HEK293 (cell line): ENCODE data around the gene CLTCL1.

ENCODE experiments used
- CTCF ChIA-PET: fragments of 350-600 bp; formaldehyde crosslinking; extraction: SDS; loops from one replicate; lab custom pipeline; 2021; ENCODE audit warnings: antibody characterized with exemption; lab: Yijun Ruan, JAX
- POLR2A ChIA-PET: fragments of 300-600 bp; formaldehyde crosslinking; extraction: SDS; loops from one replicate; lab custom pipeline; 2020; ENCODE audit warnings: antibody characterized with exemption, inconsistent platforms; lab: Yijun Ruan, JAX
- H3K27ac ChIP-seq: fragments of 200-500 bp; sonication (Bioruptor generic); 2 replicates; pipeline ENCODE4 v1.5.1; 2014; ENCODE audit warnings: low read depth, low read length, control low read depth, inconsistent platforms; ENCODE audit errors: extremely low read depth
- H3K36me3 ChIP-seq, 2 experiments: fragments of 200-500 bp in 1 of 2; sonication (Bioruptor generic) in 1 of 2; 1 replicate in 1 of 2; 2 replicates in 1 of 2; pipeline ENCODE4 v1.5.1; 2014 to 2017; ENCODE audit warnings: inconsistent platforms in 2 of 2, low read length in 2 of 2; ENCODE audit not compliant: control insufficient read depth in 2 of 2, insufficient read depth in 1 of 2
- H3K4me1 ChIP-seq: fragments of 200-500 bp; sonication (Bioruptor generic); 2 replicates; pipeline ENCODE4 v1.5.1; 2014; ENCODE audit warnings: mild to moderate bottlenecking, low read length, inconsistent platforms; ENCODE audit not compliant: control insufficient read depth, insufficient read depth
- H3K4me3 ChIP-seq: 2 replicates; pipeline ENCODE4 v1.5.1; 2011; ENCODE audit warnings: low read depth, mild to moderate bottlenecking, control low read depth, low read length, moderate library complexity
- H3K9me3 ChIP-seq: fragments of 200-500 bp; sonication (Bioruptor generic); 2 replicates; pipeline ENCODE4 v1.5.1; 2014; ENCODE audit warnings: low read depth, low read length, inconsistent platforms; ENCODE audit not compliant: control insufficient read depth, insufficient read depth
- GLI2 ChIP-seq: fragments of 450-650 bp; formaldehyde crosslinking; IDR thresholded peaks from 2 replicates; pipeline ENCODE4; 2017; ENCODE audit warnings: missing biosample characterization, missing genetic modification characterization, low read depth, borderline replicate concordance
- KLF1 ChIP-seq: fragments of 450-650 bp; formaldehyde crosslinking; IDR thresholded peaks from 2 replicates; pipeline ENCODE4 v1.5.1; 2016; ENCODE audit warnings: missing biosample characterization, missing genetic modification characterization
- KLF8 ChIP-seq: fragments of 450-650 bp; formaldehyde crosslinking; IDR thresholded peaks from 2 replicates; pipeline ENCODE4 v1.5.1; 2016; ENCODE audit warnings: missing biosample characterization, missing genetic modification characterization
- MEIS1 ChIP-seq: sonication (generic); formaldehyde crosslinking; IDR thresholded peaks from 2 replicates; pipeline ENCODE4 v1.8.1; 2022; ENCODE audit warnings: missing genetic modification reagents, mild to moderate bottlenecking, borderline replicate concordance
- REPIN1 ChIP-seq: fragments of 450-650 bp; formaldehyde crosslinking; IDR thresholded peaks from 2 replicates; pipeline ENCODE4 v1.5.1; 2017; ENCODE audit warnings: missing biosample characterization, missing genetic modification characterization, low read depth
- SCRT2 ChIP-seq: fragments of 450-650 bp; formaldehyde crosslinking; IDR thresholded peaks from 2 replicates; pipeline ENCODE4 v1.5.1; 2016; ENCODE audit warnings: missing biosample characterization, missing genetic modification characterization
- TRIM28 ChIP-seq: IDR thresholded peaks from 2 replicates; pipeline ENCODE4 v1.6.1; 2011; ENCODE audit warnings: low read length, control low read depth, borderline replicate concordance
- ZBTB48 ChIP-seq: fragments of 450-650 bp; formaldehyde crosslinking; IDR thresholded peaks from 2 replicates; pipeline ENCODE4 v1.5.1; 2016; ENCODE audit warnings: missing biosample characterization, missing genetic modification characterization
- ZNF114 ChIP-seq: fragments of 450-650 bp; formaldehyde crosslinking; IDR thresholded peaks from 2 replicates; pipeline ENCODE4 v1.5.0; 2017; ENCODE audit warnings: missing biosample characterization, missing genetic modification characterization
- ZNF174 ChIP-seq: fragments of 450-650 bp; formaldehyde crosslinking; IDR thresholded peaks from 2 replicates; pipeline ENCODE4 v1.5.0; 2017; ENCODE audit warnings: missing biosample characterization, mild to moderate bottlenecking, missing genetic modification characterization
- ZNF175 ChIP-seq: fragments of 450-650 bp; formaldehyde crosslinking; IDR thresholded peaks from 2 replicates; pipeline ENCODE4 v1.5.1; 2016; ENCODE audit warnings: missing biosample characterization, missing genetic modification characterization
- ZNF23 ChIP-seq: fragments of 450-650 bp; formaldehyde crosslinking; IDR thresholded peaks from 2 replicates; pipeline ENCODE4 v1.5.1; 2016; ENCODE audit warnings: missing biosample characterization, missing genetic modification characterization, borderline replicate concordance
- ZNF239 ChIP-seq: fragments of 450-650 bp; formaldehyde crosslinking; IDR thresholded peaks from 2 replicates; pipeline ENCODE4 v1.5.1; 2016; ENCODE audit warnings: missing biosample characterization, missing genetic modification characterization
- ZNF24 ChIP-seq: fragments of 450-650 bp; formaldehyde crosslinking; IDR thresholded peaks from 2 replicates; pipeline ENCODE4 v1.5.1; 2016; ENCODE audit warnings: missing biosample characterization, missing genetic modification characterization
- ZNF366 ChIP-seq: fragments of 450-650 bp; formaldehyde crosslinking; conservative IDR thresholded peaks from 2 replicates; pipeline ENCODE4 v1.5.1; 2016; ENCODE audit warnings: missing biosample characterization, missing genetic modification characterization
- ZNF544 ChIP-seq: fragments of 450-650 bp; formaldehyde crosslinking; IDR thresholded peaks from 2 replicates; pipeline ENCODE4 v1.5.0; 2017; ENCODE audit warnings: missing biosample characterization, missing genetic modification characterization
- ZNF585B ChIP-seq: fragments of 450-650 bp; formaldehyde crosslinking; IDR thresholded peaks from 2 replicates; pipeline ENCODE4 v1.5.1; 2016; ENCODE audit warnings: missing biosample characterization, missing genetic modification characterization
- ZNF596 ChIP-seq: fragments of 450-650 bp; IDR thresholded peaks from 2 replicates; pipeline ENCODE4 v1.5.0; 2018; ENCODE audit warnings: missing biosample characterization, mild to moderate bottlenecking, missing genetic modification characterization, moderate library complexity
- ZNF629 ChIP-seq: fragments of 450-650 bp; formaldehyde crosslinking; IDR thresholded peaks from 2 replicates; pipeline ENCODE4 v1.5.1; 2017; ENCODE audit warnings: missing biosample characterization, missing genetic modification characterization
- ZNF837 ChIP-seq: fragments of 450-650 bp; formaldehyde crosslinking; IDR thresholded peaks from 2 replicates; pipeline ENCODE4 v1.5.1; 2016; ENCODE audit warnings: missing biosample characterization, missing genetic modification characterization
- TF ChIP-seq, protein P1 (sequence below): fragments of 450-650 bp; formaldehyde crosslinking; IDR thresholded peaks from 2 replicates; pipeline ENCODE4 v1.5.1; 2016; ENCODE audit warnings: missing biosample characterization, missing genetic modification characterization
- TF ChIP-seq, protein P2 (sequence below): fragments of 450-650 bp; formaldehyde crosslinking; IDR thresholded peaks from 2 replicates; pipeline ENCODE4 v1.5.1; 2016; ENCODE audit warnings: missing biosample characterization, missing genetic modification characterization
- TF ChIP-seq, protein P3 (sequence below): IDR thresholded peaks from 2 replicates; pipeline ENCODE4 v1.6.1; 2011; ENCODE audit warnings: mild to moderate bottlenecking, low read depth, low read length, borderline replicate concordance
- TF ChIP-seq, protein P4 (sequence below): fragments of 450-650 bp; formaldehyde crosslinking; IDR thresholded peaks from 2 replicates; pipeline ENCODE4 v1.5.1; 2016; ENCODE audit warnings: missing biosample characterization, missing genetic modification characterization, borderline replicate concordance
- TF ChIP-seq, protein P5 (sequence below): fragments of 450-650 bp; formaldehyde crosslinking; IDR thresholded peaks from 2 replicates; pipeline ENCODE4 v1.5.0; 2017; ENCODE audit warnings: missing biosample characterization, missing genetic modification characterization, borderline replicate concordance

CLTCL1 gene

DNA sequence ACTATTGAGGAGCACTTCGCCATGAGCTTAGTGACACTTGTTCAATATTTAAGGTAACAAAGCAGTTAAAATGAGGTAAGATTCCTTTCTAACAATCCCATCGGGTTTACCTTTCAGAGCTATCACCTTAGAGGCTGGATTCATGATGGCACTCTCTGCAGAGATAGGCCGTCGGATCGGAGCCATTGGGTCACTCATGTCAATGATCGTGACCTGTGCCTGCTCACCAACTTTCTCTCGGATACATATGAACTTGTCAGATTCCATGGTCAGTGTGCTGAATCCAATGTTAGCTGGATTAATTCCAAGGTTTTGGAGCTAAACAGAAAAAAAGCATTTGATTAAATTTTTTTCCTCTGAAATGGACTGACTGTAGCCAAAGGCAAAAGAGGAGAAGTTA lies 16.0 kb downstream of the CLTCL1 start:
- Histone ChIP-seq H3K4me1 (0 out of 2 replicates have a peak, but pooled peaks cover 6% of the 10 kb centered on the region), H3K4me3 (no peak overlapping the region), H3K27ac (no peak overlapping the region), H3K36me3 (no peaks in the 10 kb centered on the region), H3K9me3 (no peaks in the 10 kb centered on the region)
- CTCF ChIA-PET: interaction anchor here (0.9 to 1.6 kb wide), 2 partner anchors 40 to 96 kb away, joined by 3 to 4 read pairs; no protein-coding TSS in a partner anchor
- POLR2A ChIA-PET: interaction anchor here (1.0 kb wide), 1 partner anchor 10 kb away, joined by 3 read pairs; no protein-coding TSS in a partner anchor
- no peak for TF ChIP-seq ZNF585B (tag by site-specific recombination)
- TF ChIP-seq SCRT2 (tag by site-specific recombination): no peak
- TF ChIP-seq ZBTB48 (tag by site-specific recombination): no peak
- TF ChIP-seq ZNF629: no peak
- TF ChIP-seq, protein P1, sequence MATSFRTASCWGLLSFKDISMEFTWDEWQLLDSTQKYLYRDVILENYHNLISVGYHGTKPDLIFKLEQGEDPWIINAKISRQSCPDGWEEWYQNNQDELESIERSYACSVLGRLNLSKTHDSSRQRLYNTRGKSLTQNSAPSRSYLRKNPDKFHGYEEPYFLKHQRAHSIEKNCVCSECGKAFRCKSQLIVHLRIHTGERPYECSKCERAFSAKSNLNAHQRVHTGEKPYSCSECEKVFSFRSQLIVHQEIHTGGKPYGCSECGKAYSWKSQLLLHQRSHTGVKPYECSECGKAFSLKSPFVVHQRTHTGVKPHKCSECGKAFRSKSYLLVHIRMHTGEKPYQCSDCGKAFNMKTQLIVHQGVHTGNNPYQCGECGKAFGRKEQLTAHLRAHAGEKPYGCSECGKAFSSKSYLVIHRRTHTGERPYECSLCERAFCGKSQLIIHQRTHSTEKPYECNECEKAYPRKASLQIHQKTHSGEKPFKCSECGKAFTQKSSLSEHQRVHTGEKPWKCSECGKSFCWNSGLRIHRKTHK: no peak
- no peak for TF ChIP-seq ZNF239

DNA sequence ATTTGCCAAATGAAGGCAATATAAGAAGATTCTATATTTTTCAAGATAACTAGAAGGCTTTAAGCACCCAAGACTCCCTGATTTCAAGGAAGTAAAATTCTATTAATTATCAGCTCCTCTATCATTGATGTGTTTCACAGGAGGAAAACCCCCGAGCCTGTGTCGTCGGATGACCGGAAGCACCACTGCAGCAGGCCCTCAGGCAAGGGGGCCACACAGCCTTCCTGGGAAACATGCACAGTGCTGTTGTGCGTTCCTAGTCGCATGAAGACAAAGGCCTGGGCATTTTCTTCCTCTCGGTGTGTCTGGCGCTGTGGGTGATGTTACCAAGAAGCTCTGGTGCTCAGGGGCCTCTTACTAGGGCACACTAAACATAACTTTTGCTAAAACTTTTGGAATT lies 16.4 kb downstream of the CLTCL1 start:
- H3K9me3 ChIP-seq: no peaks in the 10 kb centered on the region
- CTCF ChIA-PET: interaction anchor here (0.6 to 0.9 kb wide), 2 partner anchors 40 to 645 kb away, joined by 3 read pairs; no protein-coding TSS in a partner anchor
- H3K36me3 ChIP-seq: no peaks in the 10 kb centered on the region
- TF ChIP-seq, protein P2, sequence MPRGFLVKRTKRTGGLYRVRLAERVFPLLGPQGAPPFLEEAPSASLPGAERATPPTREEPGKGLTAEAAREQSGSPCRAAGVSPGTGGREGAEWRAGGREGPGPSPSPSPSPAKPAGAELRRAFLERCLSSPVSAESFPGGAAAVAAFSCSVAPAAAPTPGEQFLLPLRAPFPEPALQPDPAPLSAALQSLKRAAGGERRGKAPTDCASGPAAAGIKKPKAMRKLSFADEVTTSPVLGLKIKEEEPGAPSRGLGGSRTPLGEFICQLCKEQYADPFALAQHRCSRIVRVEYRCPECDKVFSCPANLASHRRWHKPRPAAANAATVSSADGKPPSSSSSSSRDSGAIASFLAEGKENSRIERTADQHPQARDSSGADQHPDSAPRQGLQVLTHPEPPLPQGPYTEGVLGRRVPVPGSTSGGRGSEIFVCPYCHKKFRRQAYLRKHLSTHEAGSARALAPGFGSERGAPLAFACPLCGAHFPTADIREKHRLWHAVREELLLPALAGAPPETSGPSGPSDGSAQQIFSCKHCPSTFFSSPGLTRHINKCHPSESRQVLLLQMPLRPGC (tag by site-specific recombination): no peak
- TF ChIP-seq ZNF366 (tag by site-specific recombination): no peak
- no peak for TF ChIP-seq ZNF837
- no peak for TF ChIP-seq ZNF596 (tag by site-specific recombination)
- TF ChIP-seq ZNF23 (tag by site-specific recombination): no peak
- no peak for TF ChIP-seq ZNF544 (tag by site-specific recombination)
- TF ChIP-seq, protein P3, sequence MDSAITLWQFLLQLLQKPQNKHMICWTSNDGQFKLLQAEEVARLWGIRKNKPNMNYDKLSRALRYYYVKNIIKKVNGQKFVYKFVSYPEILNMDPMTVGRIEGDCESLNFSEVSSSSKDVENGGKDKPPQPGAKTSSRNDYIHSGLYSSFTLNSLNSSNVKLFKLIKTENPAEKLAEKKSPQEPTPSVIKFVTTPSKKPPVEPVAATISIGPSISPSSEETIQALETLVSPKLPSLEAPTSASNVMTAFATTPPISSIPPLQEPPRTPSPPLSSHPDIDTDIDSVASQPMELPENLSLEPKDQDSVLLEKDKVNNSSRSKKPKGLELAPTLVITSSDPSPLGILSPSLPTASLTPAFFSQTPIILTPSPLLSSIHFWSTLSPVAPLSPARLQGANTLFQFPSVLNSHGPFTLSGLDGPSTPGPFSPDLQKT: no peak
- no peak for TF ChIP-seq SCRT2 (tag by site-specific recombination)
- TF ChIP-seq TRIM28: no peak
- no peak for TF ChIP-seq KLF1 (tag by site-specific recombination)
- TF ChIP-seq KLF8 (tag by site-specific recombination): no peak
- no peak for TF ChIP-seq ZNF174 (tag by site-specific recombination)
- no peak for TF ChIP-seq ZNF114 (tag by site-specific recombination)
- TF ChIP-seq MEIS1 (CRISPR knock-in tag): no peak
- TF ChIP-seq ZNF24 (tag by site-specific recombination): no peak
- TF ChIP-seq, protein P4, sequence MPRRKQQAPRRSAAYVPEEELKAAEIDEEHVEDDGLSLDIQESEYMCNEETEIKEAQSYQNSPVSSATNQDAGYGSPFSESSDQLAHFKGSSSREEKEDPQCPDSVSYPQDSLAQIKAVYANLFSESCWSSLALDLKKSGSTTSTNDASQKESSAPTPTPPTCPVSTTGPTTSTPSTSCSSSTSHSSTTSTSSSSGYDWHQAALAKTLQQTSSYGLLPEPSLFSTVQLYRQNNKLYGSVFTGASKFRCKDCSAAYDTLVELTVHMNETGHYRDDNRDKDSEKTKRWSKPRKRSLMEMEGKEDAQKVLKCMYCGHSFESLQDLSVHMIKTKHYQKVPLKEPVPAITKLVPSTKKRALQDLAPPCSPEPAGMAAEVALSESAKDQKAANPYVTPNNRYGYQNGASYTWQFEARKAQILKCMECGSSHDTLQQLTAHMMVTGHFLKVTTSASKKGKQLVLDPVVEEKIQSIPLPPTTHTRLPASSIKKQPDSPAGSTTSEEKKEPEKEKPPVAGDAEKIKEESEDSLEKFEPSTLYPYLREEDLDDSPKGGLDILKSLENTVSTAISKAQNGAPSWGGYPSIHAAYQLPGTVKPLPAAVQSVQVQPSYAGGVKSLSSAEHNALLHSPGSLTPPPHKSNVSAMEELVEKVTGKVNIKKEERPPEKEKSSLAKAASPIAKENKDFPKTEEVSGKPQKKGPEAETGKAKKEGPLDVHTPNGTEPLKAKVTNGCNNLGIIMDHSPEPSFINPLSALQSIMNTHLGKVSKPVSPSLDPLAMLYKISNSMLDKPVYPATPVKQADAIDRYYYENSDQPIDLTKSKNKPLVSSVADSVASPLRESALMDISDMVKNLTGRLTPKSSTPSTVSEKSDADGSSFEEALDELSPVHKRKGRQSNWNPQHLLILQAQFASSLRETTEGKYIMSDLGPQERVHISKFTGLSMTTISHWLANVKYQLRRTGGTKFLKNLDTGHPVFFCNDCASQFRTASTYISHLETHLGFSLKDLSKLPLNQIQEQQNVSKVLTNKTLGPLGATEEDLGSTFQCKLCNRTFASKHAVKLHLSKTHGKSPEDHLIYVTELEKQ (tag by site-specific recombination): no peak
- no peak for TF ChIP-seq GLI2 (tag by site-specific recombination)
- no peak for TF ChIP-seq REPIN1
- TF ChIP-seq ZNF175 (tag by site-specific recombination): no peak
- TF ChIP-seq, protein P5, sequence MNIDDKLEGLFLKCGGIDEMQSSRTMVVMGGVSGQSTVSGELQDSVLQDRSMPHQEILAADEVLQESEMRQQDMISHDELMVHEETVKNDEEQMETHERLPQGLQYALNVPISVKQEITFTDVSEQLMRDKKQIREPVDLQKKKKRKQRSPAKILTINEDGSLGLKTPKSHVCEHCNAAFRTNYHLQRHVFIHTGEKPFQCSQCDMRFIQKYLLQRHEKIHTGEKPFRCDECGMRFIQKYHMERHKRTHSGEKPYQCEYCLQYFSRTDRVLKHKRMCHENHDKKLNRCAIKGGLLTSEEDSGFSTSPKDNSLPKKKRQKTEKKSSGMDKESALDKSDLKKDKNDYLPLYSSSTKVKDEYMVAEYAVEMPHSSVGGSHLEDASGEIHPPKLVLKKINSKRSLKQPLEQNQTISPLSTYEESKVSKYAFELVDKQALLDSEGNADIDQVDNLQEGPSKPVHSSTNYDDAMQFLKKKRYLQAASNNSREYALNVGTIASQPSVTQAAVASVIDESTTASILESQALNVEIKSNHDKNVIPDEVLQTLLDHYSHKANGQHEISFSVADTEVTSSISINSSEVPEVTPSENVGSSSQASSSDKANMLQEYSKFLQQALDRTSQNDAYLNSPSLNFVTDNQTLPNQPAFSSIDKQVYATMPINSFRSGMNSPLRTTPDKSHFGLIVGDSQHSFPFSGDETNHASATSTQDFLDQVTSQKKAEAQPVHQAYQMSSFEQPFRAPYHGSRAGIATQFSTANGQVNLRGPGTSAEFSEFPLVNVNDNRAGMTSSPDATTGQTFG (tag by site-specific recombination): no peak
- TF ChIP-seq, all 188 proteins: peak for 0
- H3K4me1 ChIP-seq: 0 out of 2 replicates have a peak, but pooled peaks cover 6% of the 10 kb centered on the region
- POLR2A ChIA-PET: interaction anchor here (0.7 to 1.0 kb wide), 2 partner anchors 10 to 157 kb away, joined by 3 read pairs; no protein-coding TSS in a partner anchor
- no peak overlapping the region for H3K27ac ChIP-seq
- H3K4me3 ChIP-seq: no peak overlapping the region
